Ectodermal cell (in vitro differentiated cells): Measurements from ENCODE around the gene CAMK2N2. TPM values are rescaled to one million over a fixed set of nuclear protein-coding genes. Genes with fewer than 3 reads are reported as not detected.

Source experiments
- H3K27ac ChIP-seq: 2 replicates; pipeline ENCODE4 v1.7.0; 2013; ENCODE audit warnings: mild to moderate bottlenecking, low read depth, low read length; ENCODE audit not compliant: insufficient read depth, poor library complexity, severe bottlenecking
- H3K27me3 ChIP-seq: 2 replicates; pipeline ENCODE4 v1.7.0; 2013; ENCODE audit warnings: mild to moderate bottlenecking, low read length; ENCODE audit not compliant: insufficient read depth, control insufficient read depth, poor library complexity, severe bottlenecking
- H3K36me3 ChIP-seq: one replicate; pipeline ENCODE4 v1.7.0; 2013; ENCODE audit warnings: low read length; ENCODE audit not compliant: control insufficient read depth, insufficient read depth
- H3K4me1 ChIP-seq: one replicate; pipeline ENCODE4 v1.7.0; 2013; ENCODE audit warnings: low read length; ENCODE audit not compliant: control insufficient read depth, insufficient read depth
- H3K4me3 ChIP-seq: 2 replicates; pipeline ENCODE4 v1.7.0; 2013; ENCODE audit warnings: low read depth, low read length, control low read depth; ENCODE audit not compliant: insufficient read depth
- H3K9me3 ChIP-seq: 2 replicates; pipeline ENCODE4 v1.7.0; 2013; ENCODE audit warnings: mild to moderate bottlenecking, low read length, moderate library complexity; ENCODE audit not compliant: control insufficient read depth
- WGBS, 2 experiments: methylation state at CpG; one replicate each; pipeline ENCODE4 v1.1.7; 2013; ENCODE audit warnings: missing lambda C conversion rate in 2 of 2; 5-methylcytosine and 5-hydroxymethylcytosine counted together
- polyA plus RNA-seq, 4 experiments: library from polyadenylated mRNA; stranded (reverse); fragments of 50-300 nt; gene quantifications; one replicate each; pipeline ENCODE4 v1.2.3, GENCODE V29; 2013

Gene CAMK2N2
- 6.7 TPM for polyA plus RNA-seq (2013, experiment 1 of 4)
- 7.4 TPM for polyA plus RNA-seq (2013, experiment 2 of 4)
- 5.2 TPM for polyA plus RNA-seq (2013, experiment 3 of 4)
- 5.3 TPM for polyA plus RNA-seq (2013, experiment 4 of 4)

DNA sequence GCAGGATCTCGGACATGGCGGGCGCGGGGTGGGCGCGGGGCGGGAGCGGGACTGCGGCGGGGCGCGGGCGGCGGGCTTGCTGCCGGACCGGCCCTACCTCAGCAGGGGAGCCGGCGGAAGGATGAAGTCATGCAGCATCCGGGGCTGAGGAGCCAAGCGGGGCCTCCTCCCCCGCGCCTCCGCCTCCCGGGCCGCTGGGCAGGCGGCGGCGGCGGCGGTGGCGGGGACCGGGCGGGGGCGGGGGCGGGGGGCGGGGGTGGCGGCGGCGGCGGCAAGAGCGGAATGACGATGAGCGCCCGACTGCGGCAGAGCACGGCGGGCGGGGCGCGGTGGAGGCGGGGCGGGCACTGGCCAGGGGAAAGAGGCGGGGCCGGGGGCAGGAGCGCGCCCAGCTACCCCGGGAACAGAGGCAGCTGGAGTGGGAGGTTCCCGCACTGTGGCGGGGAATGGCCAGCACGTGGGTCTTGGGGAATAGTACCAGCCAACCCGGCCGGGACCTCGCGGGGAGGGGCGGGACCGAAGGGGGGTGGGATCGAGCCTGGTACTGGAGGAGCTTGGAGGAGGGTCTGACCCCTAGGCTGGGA lies at the start of gene CAMK2N2:
Gene CAMK2N2 (minus strand): TSS at position 284 of the 584 bp plus-strand sequence. CDS start 268 bp downstream, at position 16.
- Histone ChIP-seq H3K27ac (no peak within 1 kb of the TSS), H3K4me1 (peaks cover 4% of the 10 kb centered on the region), H3K4me3 (peak within 1 kb of the TSS; percentile 52), H3K36me3 (no peaks in the 10 kb centered on the region), H3K27me3 (peaks cover 61% of the 10 kb centered on the region), H3K9me3 (no peaks in the 10 kb centered on the region)
- 0 to 1% methylated on average over 67 of the region's 67 CpGs for WGBS, 2 experiments

DNA sequence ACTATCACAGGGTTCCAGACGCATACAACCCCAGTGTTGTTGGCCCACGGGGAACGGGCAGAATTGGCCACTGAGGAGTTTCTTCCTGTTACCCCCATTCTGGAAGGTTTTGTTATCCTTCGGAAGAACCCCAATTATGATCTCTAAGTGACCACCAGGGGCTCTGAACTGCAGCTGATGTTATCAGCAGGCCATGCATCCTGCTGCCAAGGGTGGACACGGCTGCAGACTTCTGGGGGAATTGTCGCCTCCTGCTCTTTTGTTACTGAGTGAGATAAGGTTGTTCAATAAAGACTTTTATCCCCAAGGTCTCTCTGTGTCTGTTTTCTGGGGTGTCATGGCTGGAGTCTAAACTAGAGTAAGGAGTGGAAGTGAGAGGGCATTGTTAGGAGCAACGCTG lies 47.4 kb upstream of the CAMK2N2 start:
- peaks cover 51% of the 10 kb centered on the region for H3K36me3 ChIP-seq
- WGBS, 2 experiments: 96 to 97% methylated on average over 7 of the region's 7 CpGs
- no peaks in the 10 kb centered on the region for H3K9me3 ChIP-seq
- no peaks in the 10 kb centered on the region for H3K4me1 ChIP-seq
- no peak overlapping the region for H3K27ac ChIP-seq
- H3K27me3 ChIP-seq: no peaks in the 10 kb centered on the region
- no peak overlapping the region for H3K4me3 ChIP-seq

DNA sequence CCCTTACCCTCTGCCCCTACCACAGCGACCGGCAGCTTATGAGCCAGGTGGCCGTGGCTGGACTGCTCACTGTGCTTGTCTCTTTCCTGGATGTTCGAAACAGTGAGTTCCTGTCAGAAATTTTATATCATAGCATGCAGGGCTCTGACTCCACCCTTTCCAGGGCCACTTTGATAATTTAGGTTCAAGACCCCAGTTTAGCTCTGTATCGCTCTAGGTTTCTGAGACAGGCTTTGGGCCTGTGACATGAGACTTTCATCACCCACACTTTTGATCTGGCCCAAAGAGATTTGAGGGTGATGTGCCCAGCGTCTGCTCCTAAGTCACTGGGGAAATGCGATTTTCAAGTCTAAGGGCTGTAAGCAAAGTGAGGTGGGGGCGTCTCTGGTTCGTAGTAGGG lies 46.6 kb upstream of the CAMK2N2 start:
- Histone ChIP-seq H3K27me3 (no peaks in the 10 kb centered on the region), H3K27ac (no peak overlapping the region), H3K36me3 (peaks cover 59% of the 10 kb centered on the region), H3K9me3 (no peaks in the 10 kb centered on the region), H3K4me3 (no peak overlapping the region), H3K4me1 (no peaks in the 10 kb centered on the region)
- 95 to 98% methylated on average over 9 of the region's 9 CpGs for WGBS, 2 experiments

DNA sequence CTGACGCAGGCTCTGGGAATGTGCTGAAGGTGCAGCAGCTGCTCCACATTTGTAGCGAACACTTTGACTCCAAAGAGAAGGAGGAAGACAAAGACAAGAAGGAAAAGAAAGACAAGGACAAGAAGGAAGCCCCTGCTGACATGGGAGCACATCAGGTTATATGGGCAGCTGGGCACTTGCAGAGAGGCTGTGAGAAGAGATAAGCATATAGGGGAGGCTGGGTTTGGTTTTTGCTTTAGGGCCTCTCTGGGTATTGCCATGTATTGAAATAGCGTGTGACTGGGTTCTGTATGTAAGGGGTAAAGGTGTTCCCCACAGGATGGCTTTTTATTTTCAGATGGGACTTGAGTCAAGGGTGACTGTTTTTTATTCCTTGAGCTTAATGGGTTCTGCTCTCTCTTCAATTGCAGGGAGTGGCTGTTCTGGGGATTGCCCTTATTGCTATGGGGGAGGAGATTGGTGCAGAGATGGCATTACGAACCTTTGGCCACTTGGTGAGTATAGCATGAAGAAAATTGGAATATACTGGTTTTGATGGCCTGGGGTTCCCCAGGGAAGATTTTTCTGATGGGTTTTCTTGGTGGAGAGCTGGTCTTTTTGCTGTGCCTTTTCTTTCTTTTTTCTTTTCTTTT lies 45.1 kb upstream of the CAMK2N2 start:
- Histone ChIP-seq H3K4me1 (no peaks in the 10 kb centered on the region), H3K36me3 (peaks cover 74% of the 10 kb centered on the region), H3K9me3 (no peaks in the 10 kb centered on the region), H3K4me3 (no peak overlapping the region), H3K27me3 (no peaks in the 10 kb centered on the region), H3K27ac (no peak overlapping the region)
- 95 to 96% methylated on average over 4 of the region's 4 CpGs for WGBS, 2 experiments

DNA sequence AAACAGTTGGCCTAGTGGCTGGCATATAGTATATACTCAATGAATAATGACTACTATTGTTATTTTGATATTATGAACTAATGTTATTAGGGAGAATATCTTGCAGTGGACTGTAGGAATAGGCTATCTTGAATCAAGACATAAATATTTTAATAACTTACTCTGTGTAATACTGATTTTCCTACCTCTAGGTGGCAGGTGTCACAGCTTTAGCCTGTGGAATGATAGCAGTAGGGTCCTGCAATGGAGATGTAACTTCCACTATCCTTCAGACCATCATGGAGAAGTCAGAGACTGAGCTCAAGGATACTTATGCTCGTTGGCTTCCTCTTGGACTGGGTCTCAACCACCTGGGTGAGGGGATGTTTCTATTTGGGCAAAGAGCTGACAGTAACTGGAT lies 44.2 kb upstream of the CAMK2N2 start:
- Histone ChIP-seq H3K4me3 (no peak overlapping the region), H3K27ac (no peak overlapping the region), H3K27me3 (no peaks in the 10 kb centered on the region), H3K4me1 (no peaks in the 10 kb centered on the region), H3K36me3 (peaks cover 82% of the 10 kb centered on the region), H3K9me3 (no peaks in the 10 kb centered on the region)
- WGBS, 2 experiments: 96 to 97% methylated on average over 1 of the region's 1 CpG

DNA sequence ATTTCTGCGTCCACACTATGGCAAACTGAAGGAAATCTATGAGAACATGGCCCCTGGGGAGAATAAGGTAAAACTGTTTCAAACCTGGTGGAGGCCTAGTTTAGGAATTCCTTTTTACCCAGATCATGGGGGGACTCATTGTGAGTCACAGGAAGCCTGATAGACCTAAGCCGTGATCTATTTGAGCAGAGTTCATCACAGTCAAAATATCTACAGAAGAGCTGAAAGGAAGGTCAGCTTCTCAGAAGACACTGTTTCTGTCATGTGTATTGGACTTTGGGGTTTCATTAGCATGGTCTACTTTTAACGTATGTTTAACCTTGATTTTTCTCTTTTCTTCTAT lies 39.0 kb upstream of the CAMK2N2 start:
- H3K9me3 ChIP-seq: no peaks in the 10 kb centered on the region
- no peak overlapping the region for H3K27ac ChIP-seq
- peaks cover 5% of the 10 kb centered on the region for H3K4me1 ChIP-seq
- H3K36me3 ChIP-seq: peaks cover 52% of the 10 kb centered on the region
- H3K4me3 ChIP-seq: peak overlapping the region; percentile 97
- H3K27me3 ChIP-seq: no peaks in the 10 kb centered on the region
- WGBS, 2 experiments: 91 to 93% methylated on average over 3 of the region's 3 CpGs

DNA sequence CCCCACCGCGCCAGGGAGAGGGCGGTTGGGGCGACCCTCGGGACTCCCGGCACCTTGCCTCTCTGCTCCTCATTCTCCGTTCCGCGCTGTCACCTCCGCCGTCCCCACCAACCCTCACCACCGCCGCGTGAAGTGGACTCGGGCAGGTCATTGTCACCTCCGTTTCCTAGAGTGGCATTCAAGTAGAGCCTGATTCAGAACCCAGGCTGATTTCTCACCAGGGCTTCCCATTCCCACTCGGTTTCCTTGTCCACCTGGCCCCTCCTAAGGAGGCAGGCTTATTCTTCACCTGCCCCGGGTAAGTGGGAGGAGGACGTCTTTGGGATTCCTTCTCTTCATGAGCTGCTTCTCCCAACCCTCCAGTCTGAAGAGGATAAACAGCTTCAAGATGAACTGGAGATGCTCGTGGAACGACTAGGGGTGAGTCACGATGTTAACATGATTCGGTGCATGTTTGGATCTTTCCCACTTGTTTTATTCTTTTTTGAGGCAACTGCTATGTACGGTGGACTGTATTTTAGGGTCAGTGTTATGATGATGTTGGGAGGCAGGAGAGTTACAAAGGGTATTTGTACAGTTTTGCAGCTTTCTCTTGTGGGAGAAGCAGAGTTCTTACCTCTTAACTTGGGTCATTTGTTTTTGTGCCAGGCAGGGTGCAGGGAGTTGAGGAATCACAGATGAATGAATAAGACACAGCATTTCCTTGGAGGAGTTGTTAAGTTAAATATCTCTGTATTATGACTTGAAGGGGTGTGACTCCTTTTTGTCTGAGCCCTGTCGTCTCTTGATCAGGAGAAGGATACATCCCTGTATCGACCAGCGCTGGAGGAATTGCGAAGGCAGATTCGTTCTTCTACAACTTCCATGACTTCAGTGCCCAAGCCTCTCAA lies 38.4 kb upstream of the CAMK2N2 start:
- H3K36me3 ChIP-seq: peaks cover 46% of the 10 kb centered on the region
- WGBS, 2 experiments: 18 to 20% methylated on average over 29 of the region's 29 CpGs
- H3K4me1 ChIP-seq: peaks cover 5% of the 10 kb centered on the region
- peak overlapping the region; percentile 97 for H3K4me3 ChIP-seq
- peak overlapping the region; percentile 17 for H3K27ac ChIP-seq
- H3K9me3 ChIP-seq: no peaks in the 10 kb centered on the region
- peaks cover 2% of the 10 kb centered on the region for H3K27me3 ChIP-seq

DNA sequence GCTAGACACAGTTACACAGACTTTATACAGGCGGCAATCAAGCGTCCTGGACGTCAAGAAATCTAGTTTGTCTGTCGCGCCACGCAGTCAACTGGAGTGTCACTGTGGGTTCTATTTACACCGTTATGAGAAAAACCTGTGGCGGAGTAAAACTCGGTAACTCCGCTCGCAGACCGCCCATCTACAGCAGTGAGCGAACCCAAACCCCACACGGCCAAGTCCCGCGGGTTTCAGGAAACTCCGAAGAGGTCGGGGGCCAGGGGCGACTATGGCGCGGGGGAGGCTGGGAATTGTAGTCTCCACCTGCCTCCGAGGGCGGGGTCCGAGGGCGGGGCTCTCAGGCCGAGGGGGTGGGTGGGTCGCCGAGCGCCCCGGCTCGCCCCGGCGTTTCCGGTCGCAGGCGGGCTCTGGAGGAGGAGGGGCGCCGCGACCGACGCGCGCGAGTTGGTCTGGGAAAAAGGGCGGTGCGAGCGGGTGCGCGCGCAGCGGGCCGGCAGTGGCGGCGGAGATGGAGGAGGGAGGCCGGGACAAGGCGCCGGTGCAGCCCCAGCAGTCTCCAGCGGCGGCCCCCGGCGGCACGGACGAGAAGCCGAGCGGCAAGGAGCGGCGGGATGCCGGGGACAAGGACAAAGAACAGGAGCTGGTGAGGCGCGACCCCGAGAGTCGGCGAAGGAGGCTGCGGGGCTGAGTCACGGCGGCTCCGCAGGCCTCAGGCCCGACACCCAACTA lies 37.6 kb upstream of the CAMK2N2 start, which contains the start of gene PSMD2:
Gene PSMD2 (plus strand): TSS at position 483 of the 729 bp plus-strand sequence. CDS start 26 bp downstream, at position 509.
- H3K27me3 ChIP-seq: peaks cover 3% of the 10 kb centered on the region
- peak within 1 kb of the TSS; percentile 17 for H3K27ac ChIP-seq
- H3K9me3 ChIP-seq: no peaks in the 10 kb centered on the region
- peak within 1 kb of the TSS; percentile 97 for H3K4me3 ChIP-seq
- 1% methylated on average over 78 of the region's 78 CpGs for WGBS, 2 experiments
- peaks cover 5% of the 10 kb centered on the region for H3K4me1 ChIP-seq
- peaks cover 37% of the 10 kb centered on the region for H3K36me3 ChIP-seq

DNA sequence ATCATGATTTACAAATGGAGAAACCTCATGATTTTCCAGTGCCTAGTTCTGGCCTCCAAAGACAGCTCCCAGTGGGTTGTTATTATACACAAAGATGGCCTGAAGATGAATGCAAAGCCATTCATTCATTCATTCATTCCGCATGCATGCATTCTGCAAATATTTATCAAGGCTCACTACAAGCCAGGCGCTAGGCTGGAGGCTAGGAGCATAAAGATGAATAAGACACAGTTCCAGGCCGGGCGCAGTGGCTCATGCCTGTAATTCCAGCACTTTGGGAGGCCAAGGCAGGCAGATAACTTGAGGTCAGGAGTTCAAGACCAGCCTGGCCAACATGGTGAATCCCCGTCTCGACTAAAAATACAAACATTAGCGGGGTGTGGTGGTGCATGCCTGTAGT lies 35.3 kb upstream of the CAMK2N2 start:
- H3K27me3 ChIP-seq: peaks cover 3% of the 10 kb centered on the region
- no peak overlapping the region for H3K27ac ChIP-seq
- H3K9me3 ChIP-seq: no peaks in the 10 kb centered on the region
- peaks cover 5% of the 10 kb centered on the region for H3K4me1 ChIP-seq
- H3K4me3 ChIP-seq: no peak overlapping the region
- H3K36me3 ChIP-seq: peaks cover 14% of the 10 kb centered on the region
- 76 to 80% methylated on average over 7 of the region's 7 CpGs for WGBS, 2 experiments
